ENCODE data around the gene CLEC19A. TPM values are rescaled to one million over a fixed set of nuclear protein-coding genes. Genes with fewer than 3 reads are reported as not detected.

CLEC19A gene
- total and polyA plus RNA-seq, 2 donors (not counting 3 experiments of a cell fraction or from before 2014, with no cell fraction given): not detected

- CTCF ChIA-PET: no interaction called here
- H3K4me1 ChIP-seq (ENCODE audit: control insufficient read depth, extremely low read depth, insufficient read depth, low read length): no peaks in the 10 kb centered on the region
- no peak for FAIRE-seq
Measured at GRCh38 chr16:19288872-19289799, 3.6 kb downstream of the CLEC19A start.

More at GRCh38 chr16:19288872-19289799, 3.6 kb downstream of the CLEC19A start:
- BruUV-seq (replicated peaks): no TSS peak
- no peak for DNase-seq (ENCODE audit: low read depth, low spot score)
- intact Hi-C loops (cut with micrococcal nuclease) (no loop called here), dilution Hi-C loops (cut with MboI; ENCODE audit: extremely low pct_ligation_motif_present, low sequenced_read_pairs) (no loop called here)
- no peak overlapping the region for H3K9ac ChIP-seq (replicated peaks; ENCODE audit: extremely low read depth, insufficient read depth, low read length)
- POLR2A ChIA-PET: no interaction called here
- H3K36me3 ChIP-seq (ENCODE audit: control insufficient read depth in 2 of 2, extremely low read depth in 1 of 2, insufficient read depth in 2 of 2, low read length in 2 of 2): no peaks in the 10 kb centered on the region
- no peak for TF ChIP-seq FOS (IDR thresholded peaks at IDR 0.05; ENCODE audit: borderline replicate concordance, insufficient read depth, low read length)
- no peak for TF ChIP-seq MAX (IDR thresholded peaks at IDR 0.05; ENCODE audit: insufficient read depth, insufficient read length)
- no peak for TF ChIP-seq CTCF (IDR thresholded peaks at IDR 0.05; ENCODE audit: extremely low read depth in 1 of 2, insufficient read depth in 1 of 2, low read depth in 1 of 2, low read length in 2 of 2)
- no peak for TF ChIP-seq POLR2A (IDR thresholded peaks at IDR 0.05; ENCODE audit: low read depth, low read length)
- TF ChIP-seq EZH2 (IDR thresholded peaks at IDR 0.05; ENCODE audit: borderline replicate concordance, low read depth, low read length, severe bottlenecking): no peak
- no peak for TF ChIP-seq GATA2 (IDR thresholded peaks at IDR 0.05; ENCODE audit: insufficient read depth, insufficient read length, low read depth, low read length)
- no peak for TF ChIP-seq POLR2AphosphoS5 (IDR thresholded peaks at IDR 0.05; ENCODE audit: insufficient read depth, low read depth, low read length)
- no peak for TF ChIP-seq MYC (IDR thresholded peaks at IDR 0.05; ENCODE audit: low read depth, low read length)
- TF ChIP-seq JUN (IDR thresholded peaks at IDR 0.05; ENCODE audit: borderline replicate concordance, insufficient read depth, insufficient read length, low read depth): no peak
- no peaks in the 10 kb centered on the region for H4K20me1 ChIP-seq (replicated peaks; ENCODE audit: control insufficient read depth, extremely low read depth, insufficient read depth, low read length)
- peaks cover 2% of the 10 kb centered on the region for H3K9me1 ChIP-seq (replicated peaks; ENCODE audit: control insufficient read depth, extremely low read depth, insufficient read depth, low read length)
- no peak overlapping the region for H3K4me3 ChIP-seq (replicated peaks in 1 of 3; ENCODE audit: insufficient read depth in 1 of 3, low read depth in 1 of 3, low read length in 3 of 3)
- no peaks in the 10 kb centered on the region for H3K9me3 ChIP-seq (replicated peaks; ENCODE audit: control insufficient read depth, insufficient read depth, low read length)
- no peaks in the 10 kb centered on the region for H3K27me3 ChIP-seq (ENCODE audit: control insufficient read depth in 2 of 2, insufficient read depth in 2 of 2, low read length in 2 of 2)
- no peak overlapping the region for H3K27ac ChIP-seq (ENCODE audit: insufficient read depth, low read depth, low read length)
- H2AFZ ChIP-seq (ENCODE audit: low read depth, low read length): no peak overlapping the region
- no peak overlapping the region for H3K4me2 ChIP-seq (ENCODE audit: insufficient read depth, low read length)
- H3K79me2 ChIP-seq (ENCODE audit: control insufficient read depth, insufficient read depth, low read length): no peaks in the 10 kb centered on the region

Measured in endothelial cell of umbilical vein (primary cell).